HG03439 (cell line): ENCODE measurements around the gene ENO3.
A peak's percentile ranks its signal among the peaks of the same experiment; 100 is the strongest.

ENCODE experiments used
- ATAC-seq: cut with Tn5 transposase; IDR thresholded peaks from one replicate; pipeline ENCODE4 v1.9.1; 2021; ENCODE audit warnings: mild to moderate bottlenecking, moderate library complexity; ENCODE audit not compliant: unreplicated experiment

The ENO3 gene

DNA sequence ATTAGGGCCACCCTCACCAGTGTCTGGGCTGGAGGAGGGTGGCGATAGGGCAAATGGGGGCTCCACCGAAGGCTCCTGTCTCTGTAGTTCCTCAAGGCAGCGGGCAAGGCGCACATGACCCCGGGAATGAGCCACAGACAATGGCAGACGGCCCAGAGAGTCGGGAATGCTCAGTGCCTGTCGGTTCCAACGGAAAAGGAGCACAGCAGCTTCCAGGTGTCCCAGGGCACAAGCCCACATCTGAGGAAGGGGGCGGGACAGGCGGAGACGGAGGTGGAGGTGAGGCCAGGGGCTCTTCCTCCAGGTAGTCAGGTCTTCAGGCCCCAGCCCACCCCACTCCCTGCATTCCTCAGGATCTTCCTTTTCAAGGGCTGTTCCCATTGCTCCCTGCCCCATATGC, 21.8 kb downstream of the ENO3 start:
- ATAC-seq, result no peak

DNA sequence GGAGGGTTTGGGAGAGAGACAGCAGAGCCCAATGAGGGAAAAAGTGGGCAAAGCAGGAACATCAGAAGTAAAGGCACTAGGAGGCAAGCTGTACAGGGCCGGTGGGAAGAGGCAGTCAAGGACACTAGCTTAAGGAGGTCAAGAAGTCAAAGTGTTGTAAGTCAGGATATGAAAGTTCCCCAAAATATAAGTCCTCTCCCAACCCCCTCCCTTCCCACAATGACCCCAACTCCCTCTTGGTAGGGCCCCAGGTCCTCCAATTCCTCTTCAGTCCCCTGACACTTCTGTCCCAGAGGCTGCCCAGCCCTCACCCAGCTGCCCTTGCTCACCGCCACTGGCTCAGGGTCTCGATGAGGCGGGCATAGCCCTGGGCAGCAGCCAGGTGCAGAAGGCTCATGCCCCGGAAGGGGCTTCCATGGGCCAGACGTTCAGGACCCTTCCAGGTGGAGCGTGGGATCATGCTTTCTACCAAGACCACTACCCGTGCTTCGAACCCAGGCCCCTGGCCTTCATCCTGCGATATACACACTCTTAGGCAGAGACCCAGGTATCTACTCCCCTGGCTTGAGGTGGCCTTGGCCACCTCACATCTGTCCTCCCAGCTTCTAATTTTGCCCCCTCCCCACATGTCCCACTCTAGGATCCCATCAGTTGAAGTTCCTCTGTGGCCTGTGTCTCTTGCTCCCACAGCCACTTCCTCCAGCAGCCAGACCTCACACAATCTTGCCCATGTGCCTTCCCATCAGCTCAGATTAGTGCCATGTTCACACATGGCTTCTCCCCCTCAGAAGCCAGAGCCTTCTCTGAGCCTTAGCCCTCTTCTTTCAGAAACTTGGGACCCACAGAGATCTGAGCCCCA, 22.6 kb downstream of the ENO3 start:
- no peak for ATAC-seq

DNA sequence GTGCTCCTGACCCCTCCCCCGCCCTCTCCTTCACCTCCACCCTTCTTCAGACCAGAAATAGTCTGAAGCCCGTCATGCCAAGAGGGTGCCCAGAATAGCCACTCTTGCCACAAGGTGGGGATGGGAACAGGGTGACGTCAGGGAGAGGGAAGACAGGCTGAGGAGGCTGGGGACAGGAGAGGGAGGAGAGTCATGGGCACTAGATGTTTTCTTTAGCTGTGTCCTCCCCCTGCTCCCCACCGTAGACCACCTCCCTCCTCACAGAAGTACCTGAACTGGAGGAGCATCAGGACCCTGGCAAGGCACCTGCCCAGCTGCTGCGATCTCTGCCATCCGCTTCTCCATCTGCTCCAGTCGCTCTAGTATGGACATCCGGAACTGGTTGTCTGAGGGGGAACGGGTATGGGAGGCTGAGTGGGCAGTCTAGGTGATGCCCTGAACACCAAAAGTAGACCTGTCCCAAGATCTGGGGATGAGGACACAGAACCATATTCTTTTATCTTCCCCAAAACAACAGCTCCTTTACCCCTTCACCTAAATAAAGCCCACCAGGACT, 23.3 kb downstream of the ENO3 start:
- no peak for ATAC-seq

DNA sequence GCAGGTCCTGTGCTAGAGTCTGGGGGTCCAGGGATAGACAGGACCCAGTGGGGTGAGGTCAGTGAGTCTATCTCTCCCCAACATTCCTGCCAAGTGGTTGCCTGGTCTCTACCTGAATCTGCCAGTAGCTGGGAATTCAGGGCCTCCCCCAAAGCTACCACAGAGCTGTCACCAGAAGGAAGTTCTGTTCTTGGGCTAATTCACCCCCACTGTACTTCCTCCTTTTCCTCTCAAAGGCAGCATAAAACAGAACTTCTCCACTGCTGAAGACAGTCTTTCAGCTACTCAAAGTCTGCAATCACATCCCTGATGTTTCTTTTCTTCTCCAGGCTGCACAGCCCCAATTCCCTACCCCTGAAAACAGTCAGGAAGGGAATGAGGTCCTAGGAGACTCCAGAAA, 27.8 kb downstream of the ENO3 start:
- no peak for ATAC-seq

DNA sequence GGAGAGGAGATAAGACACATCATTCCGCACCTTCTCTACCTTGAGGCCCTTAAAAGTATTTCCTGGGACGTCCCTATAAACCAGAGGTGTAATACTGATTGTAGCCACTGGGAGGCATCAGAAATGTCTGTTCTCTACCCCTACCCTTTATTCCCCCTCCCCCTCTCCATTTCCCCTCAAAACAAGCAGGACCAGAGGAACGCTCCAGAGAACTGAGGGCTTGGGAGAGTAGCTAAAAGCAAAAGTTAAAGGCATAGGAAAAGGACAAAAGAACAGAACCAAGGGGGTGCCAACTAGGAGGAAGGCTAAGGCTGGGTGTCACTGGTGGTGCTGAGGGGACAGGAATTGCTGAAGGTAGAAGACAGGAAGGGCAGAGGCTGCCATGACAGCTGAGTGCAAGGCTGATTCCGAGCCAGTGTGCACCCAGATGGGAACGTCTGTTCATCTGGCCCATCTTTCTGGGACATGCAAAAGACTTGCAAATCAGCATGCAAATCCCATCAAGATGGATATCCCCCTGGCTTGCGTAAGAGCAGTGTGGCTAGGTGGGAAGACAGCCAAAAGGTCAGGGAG, 29.8 kb downstream of the ENO3 start:
- ATAC-seq, result no peak

DNA sequence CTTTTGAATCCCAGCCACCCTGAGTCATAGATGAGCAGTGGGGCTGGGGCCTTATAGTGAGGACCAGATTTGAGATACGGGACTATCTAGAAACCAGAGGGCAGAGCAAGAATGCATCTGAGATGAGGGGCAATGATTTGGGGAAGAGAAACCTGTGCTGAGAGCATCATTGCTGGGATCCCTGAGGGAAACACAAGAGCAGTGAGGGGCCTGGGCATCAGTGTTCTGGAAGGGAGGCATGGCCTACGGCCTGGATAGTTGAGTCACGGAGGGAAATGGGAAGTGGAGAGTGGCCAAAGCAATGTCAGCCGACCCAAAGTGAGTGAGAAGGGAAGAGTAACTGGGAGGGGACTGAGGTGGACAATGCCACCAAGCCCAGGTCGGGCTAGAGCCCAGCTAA, 31.4 kb downstream of the ENO3 start:
- no peak for ATAC-seq

DNA sequence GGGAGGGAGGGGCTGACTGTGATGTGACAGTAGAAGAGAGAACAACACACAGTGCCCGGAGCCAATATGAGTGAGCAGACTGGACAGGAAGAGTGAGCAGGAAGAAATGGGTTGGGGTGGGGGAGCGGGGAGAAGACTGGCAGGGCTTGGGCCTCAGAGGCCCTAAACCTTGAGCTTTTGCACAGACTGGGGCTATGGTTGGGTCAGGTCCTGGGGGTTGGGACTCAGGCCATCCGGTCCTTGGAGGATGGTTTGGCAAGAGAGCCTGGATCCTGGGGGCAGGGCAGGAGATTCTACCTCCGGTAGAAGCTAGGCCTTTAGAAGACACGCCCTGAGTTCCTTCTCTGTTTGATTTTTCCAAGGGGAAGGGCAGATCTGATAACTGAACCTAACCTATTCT, 35.5 kb downstream of the ENO3 start:
- ATAC-seq, result no peak

DNA sequence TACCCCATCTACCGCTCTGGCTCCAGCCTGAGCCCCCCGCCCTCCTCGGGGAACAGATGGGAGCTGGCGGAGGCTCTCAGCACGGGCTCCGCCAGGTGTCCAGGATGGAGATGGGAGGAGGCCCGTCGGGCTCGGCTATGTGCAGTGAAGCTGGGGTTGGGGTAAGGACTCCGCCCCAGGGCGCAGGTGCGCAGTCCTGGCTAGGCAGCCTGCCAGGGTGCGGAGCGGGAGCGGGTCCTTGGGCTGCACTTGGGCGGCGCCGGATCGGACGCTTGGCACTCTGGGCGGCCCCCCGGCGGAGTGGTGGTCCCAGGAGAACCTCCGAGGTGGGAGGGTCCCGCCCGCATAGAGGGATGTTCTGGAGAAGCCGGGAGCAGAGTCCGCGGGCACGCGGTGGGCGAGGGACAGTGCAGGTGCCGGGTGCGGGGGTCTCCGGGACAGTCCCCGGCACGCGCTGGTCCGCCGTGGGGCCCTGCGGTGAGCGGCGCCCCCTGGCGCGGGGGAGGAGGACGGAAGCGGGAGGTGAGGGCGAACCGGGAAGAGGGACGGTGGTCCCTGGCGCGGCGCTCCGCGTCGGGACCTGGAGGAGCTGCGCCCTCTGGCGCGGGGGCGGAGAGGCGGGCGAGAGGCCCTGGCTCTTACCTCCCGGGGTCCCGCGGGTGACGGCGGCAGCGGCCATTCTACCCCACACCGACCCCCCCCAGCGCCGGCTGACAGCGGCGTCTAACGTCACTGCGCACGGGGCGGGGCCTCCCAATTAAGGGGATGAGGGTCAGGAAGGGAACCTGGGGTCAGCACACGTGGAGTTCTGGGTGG, 36.2 kb downstream of the ENO3 start, which contains the start of gene CAMTA2:
TSS of gene CAMTA2 (minus strand) at position 725 of the 816 bp plus-strand sequence. CDS start 1,453 bp downstream, outside the sequence.
- peak; percentile 65 for ATAC-seq

DNA sequence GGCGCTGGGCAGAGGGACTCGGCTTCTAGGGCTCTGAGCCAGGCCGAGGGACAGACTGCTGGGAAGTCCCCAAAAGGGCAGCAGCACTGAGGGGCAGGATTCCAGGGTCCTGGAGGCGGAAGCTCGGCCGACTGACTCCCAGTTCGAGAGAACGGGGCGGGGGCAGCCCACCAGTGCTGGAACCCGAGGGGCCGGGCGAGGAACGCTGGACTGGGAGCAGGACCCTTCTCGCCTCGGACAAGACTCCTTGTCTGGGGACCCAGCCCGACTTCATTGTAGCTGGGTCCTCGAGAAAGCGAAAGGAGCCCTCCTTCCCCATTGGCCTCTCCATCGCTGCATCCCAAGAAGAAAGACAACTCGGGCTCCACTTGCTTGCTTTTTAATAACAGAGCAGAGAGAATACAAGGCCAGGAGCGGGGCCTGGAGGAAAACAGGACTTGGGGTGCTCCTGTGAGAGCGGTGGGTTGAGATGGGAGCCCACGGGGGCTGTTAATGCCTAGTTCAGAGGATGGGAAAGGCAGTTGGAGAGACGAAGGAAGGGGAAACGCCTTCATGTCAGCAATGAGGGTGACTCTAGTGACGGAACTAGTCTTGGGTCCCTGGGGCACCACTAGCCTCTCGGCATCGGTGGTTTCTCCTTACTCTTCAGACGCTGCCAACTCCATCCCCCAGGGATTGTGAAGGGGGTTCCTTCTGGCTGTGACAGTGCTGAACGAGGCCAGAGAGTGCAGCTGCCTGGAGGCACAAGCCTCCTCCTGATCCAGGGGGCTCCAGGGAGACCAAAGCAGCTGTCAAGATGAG, 37.0 kb downstream of the ENO3 start:
- ATAC-seq, result no peak

DNA sequence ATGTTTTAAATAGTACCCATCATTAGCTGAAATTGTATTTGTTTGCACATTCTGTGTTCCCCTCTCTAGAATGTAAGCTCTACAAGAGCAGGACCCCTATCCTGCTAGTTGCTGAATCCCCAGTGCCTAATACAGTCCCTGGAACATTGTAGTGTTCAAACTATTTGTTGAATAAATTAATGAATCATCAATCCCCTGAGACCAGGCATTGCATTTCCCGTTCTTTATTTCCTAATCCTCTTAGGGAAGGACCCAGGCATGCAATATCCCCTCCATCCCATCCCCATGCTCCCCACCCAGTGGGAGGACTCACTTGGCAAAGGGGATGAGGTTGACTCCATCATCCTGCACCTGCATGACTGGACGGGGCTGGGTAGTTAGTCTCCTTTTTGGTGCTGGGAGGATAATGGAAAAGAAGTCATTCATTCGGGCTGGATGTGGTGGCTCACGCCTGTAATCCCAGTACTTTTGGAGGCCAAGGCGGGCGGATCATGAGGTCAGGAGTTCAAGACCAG, 43.2 kb downstream of the ENO3 start:
- ATAC-seq, result no peak

DNA sequence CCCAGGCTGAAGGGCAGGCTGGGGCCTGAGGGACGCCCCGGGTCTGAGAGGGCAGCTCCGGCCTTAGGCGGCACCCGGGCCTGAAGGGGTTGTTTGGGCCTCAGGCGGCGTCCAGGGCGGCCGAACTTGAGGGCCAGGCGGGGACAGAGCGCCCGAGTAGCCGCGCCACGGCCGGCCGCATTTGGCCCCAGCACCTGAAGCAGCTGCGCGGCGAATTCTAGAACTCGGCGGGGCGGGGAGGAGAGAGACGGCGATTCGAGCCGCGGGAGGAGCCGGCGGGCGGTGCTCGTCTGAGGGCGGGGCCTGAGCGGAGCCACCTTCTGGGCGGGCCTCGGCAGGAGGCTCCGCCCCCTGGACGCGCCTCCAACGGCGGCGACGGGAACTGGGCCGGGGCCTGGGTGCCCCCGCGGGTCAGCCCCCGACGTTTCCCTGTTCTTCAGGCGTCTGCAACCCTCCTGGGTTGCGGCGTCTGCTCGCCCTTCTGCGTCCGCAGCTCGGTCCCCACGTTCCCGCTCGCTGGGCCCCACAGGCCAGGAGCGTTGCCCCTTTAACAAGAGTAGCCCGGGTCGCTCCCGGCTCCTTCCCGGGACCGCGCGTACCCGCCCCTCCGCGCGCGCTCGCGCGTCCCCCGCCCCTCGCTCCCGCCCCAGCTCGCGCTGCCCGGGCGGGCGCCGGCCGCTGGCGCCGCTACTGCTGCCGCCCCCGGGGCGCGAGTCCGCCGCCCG, 46.5 kb downstream of the ENO3 start, which contains the start of the genes INCA1 and KIF1C:
TSS of gene INCA1 (minus strand) at position 221 of the 725 bp plus-strand sequence. CDS start 3,085 bp downstream, outside the sequence.
TSS of gene KIF1C (plus strand) at position 649 of the 725 bp plus-strand sequence. CDS start 2,297 bp downstream, outside the sequence.
- peak; percentile 74 for ATAC-seq

DNA sequence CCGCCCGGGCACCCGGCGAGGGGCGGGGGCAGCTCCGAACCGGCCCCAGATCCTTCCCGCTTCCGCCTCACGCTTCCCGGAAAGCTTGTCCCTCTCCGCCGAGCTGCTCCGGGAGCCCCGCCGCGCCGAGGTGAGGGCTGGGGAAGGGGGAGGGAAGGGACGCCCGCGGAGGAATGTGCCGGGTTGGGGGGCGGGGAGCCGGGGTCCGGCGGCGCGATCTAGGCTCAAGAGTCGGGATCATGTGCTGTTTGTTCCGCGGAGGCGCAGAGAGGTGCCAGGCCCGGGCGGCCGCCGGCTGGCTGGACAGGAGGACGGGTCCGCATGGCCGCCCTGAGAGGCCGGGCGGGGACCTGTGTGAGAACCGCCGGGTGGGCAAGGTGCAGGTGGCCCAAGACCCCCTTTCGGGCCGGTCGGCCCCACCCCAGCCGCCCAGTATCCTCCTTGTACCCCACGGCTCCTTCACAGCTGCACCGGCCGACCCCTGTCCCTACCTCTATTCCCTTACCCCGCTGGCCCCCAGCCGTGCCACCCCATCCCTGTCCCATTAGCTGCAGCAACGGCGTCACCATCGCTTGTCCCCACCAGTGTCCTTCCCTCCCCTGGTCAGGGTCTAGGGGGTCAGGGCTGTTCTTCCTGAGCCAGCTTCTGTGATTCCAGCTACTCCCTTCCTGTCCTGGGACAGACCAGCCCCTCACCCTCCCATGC, 47.3 kb downstream of the ENO3 start:
- peak; percentile 5 for ATAC-seq

DNA sequence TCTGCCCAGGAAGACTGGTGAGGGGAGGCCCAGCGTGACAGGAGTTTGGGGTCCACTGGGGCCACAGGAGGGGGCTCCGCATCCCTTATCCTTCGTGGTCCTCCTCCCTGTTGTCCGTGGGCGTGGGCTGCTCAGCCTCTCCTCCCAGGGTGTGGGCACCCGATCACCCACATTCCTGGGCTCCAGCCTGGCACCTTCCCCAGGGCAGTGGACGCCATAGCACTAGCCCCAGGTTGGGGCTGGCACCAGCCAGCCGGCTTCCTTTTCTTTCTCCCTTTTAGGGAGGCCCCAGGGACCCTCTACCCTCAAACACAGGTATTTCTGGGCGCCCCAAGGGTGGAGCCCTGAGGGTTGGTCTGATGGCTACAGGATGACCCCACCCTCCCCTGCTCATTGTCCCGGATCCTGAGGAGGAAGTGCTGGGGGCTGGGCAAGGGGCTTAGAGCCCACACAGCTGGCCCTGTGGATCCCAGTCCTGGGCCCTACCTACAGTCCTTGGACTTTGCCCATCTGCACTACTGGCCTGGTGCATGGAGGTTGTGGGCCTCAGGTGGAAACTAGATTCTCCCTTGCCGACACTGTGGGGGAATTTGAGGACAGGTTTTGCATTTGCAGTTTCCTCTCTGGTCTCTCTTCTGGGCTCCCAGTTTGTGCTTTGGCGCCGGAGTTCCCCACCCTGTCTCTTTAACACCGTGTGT, 48.0 kb downstream of the ENO3 start:
- no peak for ATAC-seq

DNA sequence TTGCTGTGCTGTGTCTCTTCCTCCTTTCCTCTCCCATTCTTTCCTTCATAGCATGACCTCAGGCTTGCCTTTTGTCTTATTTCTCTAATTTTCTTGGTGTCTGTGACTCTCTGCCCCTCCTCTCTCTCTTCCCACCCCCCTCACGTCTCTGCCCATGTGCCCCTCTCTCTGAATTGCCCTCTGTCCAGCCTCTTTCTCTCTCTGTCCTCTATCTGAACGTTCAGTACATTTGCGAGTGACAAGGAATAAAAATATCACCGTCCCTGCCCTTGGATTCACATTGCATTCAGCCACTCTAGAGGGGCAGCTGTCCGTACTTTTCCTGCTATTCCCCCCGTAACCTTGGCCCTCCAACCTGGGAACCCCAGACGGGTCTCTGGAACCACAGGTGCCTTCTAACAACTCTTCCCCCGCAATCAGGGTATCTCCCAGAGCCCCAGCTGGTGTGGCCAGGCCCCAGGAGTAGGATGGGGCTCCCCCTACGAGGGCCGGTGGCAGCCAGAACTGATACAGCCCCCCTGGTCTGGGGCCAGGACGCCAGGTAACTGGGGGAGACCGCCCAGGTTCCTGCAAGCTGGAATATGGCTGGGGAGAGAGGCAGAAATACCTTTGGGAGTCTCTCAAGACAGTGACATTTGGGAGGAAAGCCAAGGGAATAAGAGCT, 48.6 kb downstream of the ENO3 start:
- no peak for ATAC-seq

DNA sequence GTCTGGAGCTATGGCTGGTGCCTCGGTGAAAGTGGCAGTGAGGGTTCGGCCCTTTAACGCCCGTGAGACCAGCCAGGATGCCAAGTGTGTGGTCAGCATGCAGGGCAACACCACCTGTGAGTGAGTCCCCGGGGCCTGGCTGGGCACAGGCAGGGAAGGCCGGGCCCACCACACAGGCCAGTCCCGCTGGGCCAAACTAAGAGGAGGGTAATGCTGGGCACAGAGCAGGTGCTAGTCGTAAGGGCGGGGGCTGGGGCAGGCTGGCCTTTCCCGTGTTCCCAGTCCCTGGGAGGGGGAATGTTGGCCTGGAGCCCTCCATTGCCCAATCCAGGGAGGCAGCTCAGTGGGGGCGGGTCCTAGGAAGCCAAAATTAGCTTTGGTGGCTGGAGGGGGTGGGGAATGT, 49.3 kb downstream of the ENO3 start:
- no peak for ATAC-seq

DNA sequence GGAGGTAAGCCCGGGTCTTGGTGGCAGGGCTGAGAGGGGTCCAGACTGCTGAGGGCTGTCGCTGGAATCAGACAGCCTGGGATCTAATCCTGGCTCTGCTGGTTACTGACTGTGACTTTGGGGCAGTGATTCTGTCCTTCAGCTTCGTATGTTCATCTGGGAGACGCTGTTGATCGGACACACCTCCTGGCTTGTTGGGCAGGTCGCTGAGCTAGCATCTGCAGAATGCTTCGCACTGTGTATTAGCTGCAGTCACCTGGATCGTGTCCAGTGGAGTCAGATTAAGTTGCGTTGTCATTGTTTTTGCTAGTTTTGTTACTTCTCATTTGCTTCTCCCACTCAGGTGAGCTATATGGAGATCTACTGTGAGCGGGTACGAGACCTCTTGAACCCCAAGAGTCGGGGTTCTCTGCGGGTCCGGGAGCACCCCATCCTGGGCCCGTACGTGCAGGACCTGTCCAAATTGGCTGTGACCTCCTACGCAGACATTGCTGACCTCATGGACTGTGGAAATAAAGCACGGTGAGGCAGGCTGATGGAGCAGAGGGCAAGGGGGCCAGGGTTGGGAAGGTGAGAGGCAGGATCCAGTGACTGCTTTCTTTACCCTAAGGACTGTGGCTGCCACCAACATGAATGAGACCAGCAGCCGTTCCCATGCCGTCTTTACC, 51.3 kb downstream of the ENO3 start:
- no peak for ATAC-seq
